Aorta (tissue), 5 donors: ENCODE data around the gene SPTBN5. TPM values are rescaled to one million over a fixed set of nuclear protein-coding genes. Genes with fewer than 3 reads are reported as not detected.
"Not testable (repeated sequence)": the region's sequence is repeated elsewhere in the genome, so short reads cannot be mapped to it uniquely, and the experiment has no call there.

Experiments used
- ATAC-seq: fragments of 200-7000 bp; cut with Tn5 transposase; one replicate; pipeline ENCODE4 v1.9.1; 2022; ENCODE audit warnings: moderate library complexity; ENCODE audit not compliant: low FRiP score
- DNase-seq, 2 donors: peaks; one replicate each; pipeline ENCODE4 v3.0.0-alpha.2; 2020
- H3K27ac ChIP-seq, 2 donors: one replicate each; pipeline ENCODE4 v1.5.1; 2013; ENCODE audit warnings: low read length in 2 of 2, mild to moderate bottlenecking in 2 of 2, moderate library complexity in 2 of 2, control low read depth in 1 of 2, inconsistent platforms in 1 of 2, low read depth in 1 of 2
- H3K27me3 ChIP-seq, 2 donors: one replicate each; pipeline ENCODE4 v1.6.1; 2013; ENCODE audit warnings: control low read depth in 1 of 2, low read length in 1 of 2, mild to moderate bottlenecking in 1 of 2, moderate library complexity in 1 of 2; ENCODE audit not compliant: insufficient read depth in 2 of 2, control insufficient read depth in 1 of 2
- H3K36me3 ChIP-seq, 2 donors: one replicate each; pipeline ENCODE4 v1.6.1; 2013; ENCODE audit warnings: control low read depth in 1 of 2, low read length in 1 of 2, mild to moderate bottlenecking in 1 of 2; ENCODE audit not compliant: insufficient read depth in 2 of 2, control insufficient read depth in 1 of 2
- H3K4me1 ChIP-seq, 2 donors: one replicate each; pipeline ENCODE4 v1.6.1; 2013; ENCODE audit warnings: low read length in 2 of 2, control low read depth in 1 of 2, mild to moderate bottlenecking in 1 of 2, moderate library complexity in 1 of 2; ENCODE audit not compliant: insufficient read depth in 2 of 2, control insufficient read depth in 1 of 2
- H3K4me3 ChIP-seq, 2 donors: one replicate each; pipeline ENCODE4 v1.5.1; 2013; ENCODE audit warnings: low read length in 2 of 2, control low read depth in 1 of 2, mild to moderate bottlenecking in 1 of 2
- H3K9me3 ChIP-seq: one replicate; pipeline ENCODE4 v1.6.1; 2013; ENCODE audit warnings: mild to moderate bottlenecking, low read length; ENCODE audit not compliant: control insufficient read depth
- WGBS, 2 donors: extraction: QIAGEN DNeasy Blood & Tissue Kit; methylation state at CpG; one replicate each; pipeline ENCODE4 v1.1.7; 2013; 5-methylcytosine and 5-hydroxymethylcytosine counted together
- intact Hi-C, 2 donors: fragments of 100-400 bp; cut with DNase I; formaldehyde crosslinking; loops; one replicate each; pipeline versions ENCODE4 v1.14.2 to v1.15.0; 2022
- polyA plus RNA-seq, 2 donors: library from polyadenylated mRNA; stranded (reverse); fragments of 200-250 nt; gene quantifications; one replicate each; pipeline ENCODE4 v1.2.3, GENCODE V29; 2013
- total RNA-seq, 2 donors: library from RNA; stranded (reverse); fragmentation: NEBNext Ultra II Directional; extraction: Animal tissue kit (Norgen Biotek cat#: 25700); gene quantifications; one replicate each; pipeline ENCODE4 v1.2.1, GENCODE V29; 2021
- donor health status: healthy with polysubstance abuse.
- donor health status: Bipolar disorder and iron deficiency.
- donor health status: DM: no; HTN: no; CAD: no.
- donor health status: DM: no; HTN: no; CAD: no.
- donor health status: DM: yes; HTN: yes; CAD: no.

The SPTBN5 gene
- total and polyA plus RNA-seq, 4 donors, result 0.63 to 10.5 (median 3.7) TPM

DNA sequence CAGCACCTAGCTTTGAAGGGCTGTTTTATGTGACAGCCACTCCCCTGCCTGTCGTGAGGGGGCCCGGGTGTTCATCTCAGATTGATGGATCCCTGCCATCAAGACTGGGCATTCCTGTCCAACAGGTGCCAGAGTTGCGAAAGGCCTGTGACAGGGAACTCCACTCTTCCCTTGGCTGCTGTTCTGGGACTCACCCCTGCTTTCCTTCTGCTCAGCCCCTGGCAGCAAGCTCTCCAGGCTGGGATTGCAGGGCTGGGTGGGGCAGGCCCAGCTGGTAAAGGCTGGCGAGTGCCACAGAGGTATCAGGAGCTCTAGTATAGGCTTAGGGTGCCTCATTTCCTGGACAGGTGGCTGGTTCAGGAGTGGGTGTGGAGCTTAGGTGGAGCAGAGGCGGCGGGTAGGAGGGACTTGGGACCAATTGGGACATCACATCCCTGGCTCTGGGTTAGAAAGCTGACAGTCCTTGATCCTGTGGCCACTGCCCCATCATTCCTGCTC, 55.4 kb downstream of the SPTBN5 start, which contains the start of gene PLA2G4B:
TSS of gene PLA2G4B (plus strand) at position 448 of the 498 bp plus-strand sequence. CDS start 67 bp downstream, outside the sequence.
- intact Hi-C loops, result loop anchor here in 1 of 2 donors (10.0 kb wide), 1 partner anchor 136 kb away; the partner anchor contains the start of gene EHD4
- no peak for DNase-seq
- ATAC-seq, result no peak
- H3K4me1 ChIP-seq, result no peaks in the 10 kb centered on the region
- H3K9me3 ChIP-seq, result no peaks in the 10 kb centered on the region
- 88 to 90% methylated on average over 6 of the region's 6 CpGs for WGBS, 2 donors
- no peak within 1 kb of the TSS for H3K4me3 ChIP-seq
- no peak within 1 kb of the TSS for H3K27ac ChIP-seq
- no peaks in the 10 kb centered on the region for H3K36me3 ChIP-seq
- no peaks in the 10 kb centered on the region for H3K27me3 ChIP-seq

DNA sequence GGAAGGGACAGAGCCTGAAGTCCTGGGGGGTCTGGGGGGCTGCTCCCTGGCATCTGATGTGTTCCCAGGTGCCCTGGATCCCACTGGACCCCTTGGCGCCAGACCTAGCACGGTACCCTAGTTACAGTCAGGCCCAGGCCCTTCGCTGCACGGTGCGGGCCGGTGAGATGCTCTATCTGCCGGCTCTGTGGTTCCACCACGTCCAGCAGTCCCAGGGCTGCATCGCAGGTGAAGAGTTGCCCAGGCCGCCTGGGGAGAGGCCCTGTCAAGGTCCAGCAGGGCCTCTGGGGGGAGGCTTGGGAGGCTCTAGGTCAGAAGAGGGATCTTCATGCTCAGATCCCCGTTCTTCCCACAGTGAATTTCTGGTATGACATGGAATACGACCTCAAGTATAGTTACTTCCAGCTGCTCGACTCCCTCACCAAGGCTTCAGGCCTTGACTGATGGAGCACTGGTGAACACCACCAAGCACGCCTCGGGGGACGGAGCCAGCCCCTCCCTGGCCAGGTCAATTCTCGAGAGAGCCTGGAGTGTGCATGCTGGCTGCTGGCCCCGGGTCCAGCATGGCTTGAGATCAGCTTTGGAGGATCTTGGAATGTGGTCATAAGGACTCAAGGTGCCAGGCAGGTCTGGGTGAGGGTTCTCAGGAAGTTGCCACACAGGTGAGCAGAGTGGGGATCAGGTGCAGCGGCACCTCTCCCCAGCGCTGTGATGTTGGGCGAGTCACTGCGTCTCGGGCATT, 57.0 kb downstream of the SPTBN5 start:
- H3K36me3 ChIP-seq, result no peaks in the 10 kb centered on the region
- DNase-seq (no peak), ATAC-seq (no peak)
- no peak overlapping the region for H3K27ac ChIP-seq
- 91 to 93% methylated on average over 23 of the region's 23 CpGs for WGBS, 2 donors
- no peaks in the 10 kb centered on the region for H3K27me3 ChIP-seq
- H3K4me1 ChIP-seq, result no peaks in the 10 kb centered on the region
- no peaks in the 10 kb centered on the region for H3K9me3 ChIP-seq
- no peak overlapping the region for H3K4me3 ChIP-seq
- intact Hi-C loops, result loop anchor here in 1 of 2 donors (10.0 kb wide), 1 partner anchor 138 kb away; the partner anchor contains the start of gene EHD4

DNA sequence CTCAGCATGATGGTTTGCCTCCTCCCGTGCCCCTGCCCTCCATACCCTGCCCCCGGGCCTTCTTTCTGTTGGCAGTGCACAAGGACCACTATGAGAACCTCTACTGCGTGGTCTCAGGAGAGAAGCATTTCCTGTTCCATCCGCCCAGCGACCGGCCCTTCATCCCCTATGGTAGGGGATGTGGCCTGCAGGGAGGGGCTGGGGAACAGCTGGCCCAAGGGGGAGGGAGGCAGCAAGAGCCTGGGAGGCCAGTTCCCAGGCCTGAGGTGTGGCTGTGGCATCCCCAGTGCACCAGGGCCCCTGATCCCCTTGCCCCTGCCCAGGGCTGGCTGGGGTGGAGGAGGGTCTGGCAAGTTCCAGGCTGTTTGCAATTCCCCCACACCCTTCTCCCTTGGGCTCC, 57.8 kb downstream of the SPTBN5 start:
- ATAC-seq (no peak), DNase-seq (no peak)
- H3K4me1 ChIP-seq, result no peaks in the 10 kb centered on the region
- intact Hi-C loops, result loop anchor here in 1 of 2 donors (10.0 kb wide), 1 partner anchor 139 kb away; the partner anchor contains the start of gene EHD4
- H3K27me3 ChIP-seq, result no peaks in the 10 kb centered on the region
- H3K36me3 ChIP-seq, result no peaks in the 10 kb centered on the region
- H3K9me3 ChIP-seq, result no peaks in the 10 kb centered on the region
- no peak overlapping the region for H3K4me3 ChIP-seq
- 48 to 59% methylated on average over 6 of the region's 6 CpGs for WGBS, 2 donors
- H3K27ac ChIP-seq, result no peak overlapping the region

- ATAC-seq (no peak), DNase-seq (no peak)
- Histone ChIP-seq H3K36me3 (no peaks in the 10 kb centered on the region), H3K27me3 (no peaks in the 10 kb centered on the region), H3K4me1 (no peaks in the 10 kb centered on the region), H3K27ac (no peak overlapping the region), H3K4me3 (no peak overlapping the region), H3K9me3 (no peaks in the 10 kb centered on the region)
- intact Hi-C loops, result loop anchor here in 1 of 2 donors (10.0 kb wide), 1 partner anchor 141 kb away; the partner anchor contains the start of gene EHD4
- WGBS, 2 donors, result 91 to 92% methylated on average over 3 of the region's 3 CpGs
These were observed 59.8 kb downstream of the SPTBN5 start for GRCh38 chr15:41834096-41834495.

GRCh38 chr15:41832875-41833274, 61.0 kb downstream of the SPTBN5 start:
- Histone ChIP-seq H3K9me3 (no peaks in the 10 kb centered on the region), H3K36me3 (no peaks in the 10 kb centered on the region), H3K27me3 (no peaks in the 10 kb centered on the region), H3K4me3 (no peak overlapping the region), H3K27ac (no peak overlapping the region), H3K4me1 (no peaks in the 10 kb centered on the region)
- intact Hi-C loops, result loop anchor here in 1 of 2 donors (10.0 kb wide), 1 partner anchor 142 kb away; the partner anchor contains the start of gene EHD4
- DNase-seq, result no peak
- 80 to 81% methylated on average over 3 of the region's 3 CpGs for WGBS, 2 donors
- no peak for ATAC-seq

GRCh38 chr15:41832208-41832607, 61.6 kb downstream of the SPTBN5 start:
- no peaks in the 10 kb centered on the region for H3K9me3 ChIP-seq
- H3K27ac ChIP-seq, result no peak overlapping the region
- H3K27me3 ChIP-seq, result no peaks in the 10 kb centered on the region
- no peaks in the 10 kb centered on the region for H3K36me3 ChIP-seq
- WGBS, 2 donors, result 92 to 95% methylated on average over 10 of the region's 10 CpGs
- DNase-seq, result no peak
- ATAC-seq, result no peak
- H3K4me1 ChIP-seq, result no peaks in the 10 kb centered on the region
- H3K4me3 ChIP-seq, result no peak overlapping the region
- intact Hi-C loops, result loop anchor here in 1 of 2 donors (10.0 kb wide), 1 partner anchor 143 kb away; the partner anchor contains the start of gene EHD4

- H3K9me3 ChIP-seq, ATAC-seq, H3K4me3 ChIP-seq, H3K36me3 ChIP-seq, H3K4me1 ChIP-seq, DNase-seq, H3K27me3 ChIP-seq, H3K27ac ChIP-seq: not testable (repeated sequence)
- 88 to 89% methylated on average over 4 of the region's 4 CpGs for WGBS, 2 donors
- intact Hi-C loops, result loop anchor here in 1 of 2 donors (10.0 kb wide), 1 partner anchor 144 kb away; the partner anchor contains the start of gene EHD4
These were observed 62.6 kb downstream of the SPTBN5 start for GRCh38 chr15:41831291-41831690.

DNA sequence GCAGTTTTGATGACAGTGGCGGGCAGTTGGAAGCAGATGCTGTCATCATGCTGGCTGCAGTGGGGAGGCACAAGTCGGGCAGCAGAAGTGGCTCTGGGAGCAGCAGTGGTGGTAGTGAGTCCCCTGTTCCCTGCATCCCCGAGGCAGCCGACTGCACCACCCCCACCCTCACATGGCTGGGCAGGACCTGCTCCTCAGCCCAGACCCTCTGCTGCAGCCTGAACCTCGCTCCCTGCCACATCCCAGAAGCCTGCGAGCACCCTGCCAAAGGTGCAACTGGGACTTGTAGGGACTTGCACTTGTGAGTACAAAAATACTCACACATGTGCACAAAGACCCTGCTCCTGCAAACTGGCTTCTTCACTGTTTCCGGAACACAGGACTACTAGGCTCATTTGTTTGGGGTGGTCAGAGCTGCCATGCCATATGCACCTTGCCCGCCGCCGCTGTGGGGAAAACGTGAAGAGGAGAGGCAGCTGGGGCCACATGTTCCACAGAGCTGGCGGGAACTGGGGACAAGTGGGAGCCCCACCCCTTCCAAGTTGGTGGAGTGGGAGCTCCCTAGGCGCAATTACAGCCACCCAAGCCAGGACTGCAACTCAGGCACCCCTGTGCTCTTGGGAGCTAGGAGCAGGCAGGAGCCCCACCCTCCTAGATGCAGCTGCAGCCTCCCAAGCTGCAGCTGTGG, 63.8 kb downstream of the SPTBN5 start:
- H3K9me3 ChIP-seq, result no peaks in the 10 kb centered on the region
- H3K27ac ChIP-seq, result no peak overlapping the region
- H3K36me3 ChIP-seq, result no peaks in the 10 kb centered on the region
- intact Hi-C loops, result loop anchor here (5.0 to 10.0 kb wide), 2 partner anchors 67 to 145 kb away; partner anchors contain the start of gene EHD4 (in 1 of the 2)
- WGBS, 2 donors, result 90% methylated on average over 13 of the region's 13 CpGs
- H3K4me1 ChIP-seq, result no peaks in the 10 kb centered on the region
- H3K27me3 ChIP-seq, result no peaks in the 10 kb centered on the region
- no peak for DNase-seq
- no peak overlapping the region for H3K4me3 ChIP-seq
- ATAC-seq, result no peak
